ENCODE data around the gene GLI1.

GLI1 gene

DNA sequence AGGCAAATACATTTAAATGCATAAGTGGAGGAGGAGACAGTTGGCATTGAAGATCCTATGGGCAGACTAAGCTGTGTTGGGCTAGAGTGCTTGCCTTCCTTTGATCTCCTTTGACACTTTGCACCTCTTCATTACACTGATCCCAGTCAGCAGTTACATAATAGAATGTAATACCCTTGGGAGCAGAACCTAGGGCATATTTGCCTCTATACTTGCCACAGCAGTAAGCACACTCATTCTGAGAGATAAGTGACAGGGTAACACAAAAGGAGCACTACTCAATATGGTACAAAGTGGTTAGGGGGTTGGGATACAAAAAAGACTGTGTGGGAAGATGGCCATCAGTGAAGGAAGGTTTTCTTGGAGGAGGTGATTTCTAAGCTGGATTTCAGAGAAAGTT is 37.2 kb downstream of the GLI1 start:
- Histone ChIP-seq H3K4ac (ENCODE audit: low read length) (no peak overlapping the region), H3K36me3 (replicated peaks in 1 of 2; ENCODE audit: control insufficient read depth in 2 of 2, insufficient read depth in 2 of 2, low read length in 2 of 2) (peaks cover 41 to 70% of the 10 kb centered on the region in 2 donors), H4K91ac (ENCODE audit: low read depth, low read length, poor library complexity) (no peak overlapping the region), H3K9me3 (replicated peaks in 1 of 2; ENCODE audit: control insufficient read depth in 2 of 2, insufficient read depth in 1 of 2, low read depth in 1 of 2, low read length in 2 of 2) (peaks cover 0 to 9% of the 10 kb centered on the region in 2 donors), H2AFZ (ENCODE audit: low read length) (no peak overlapping the region), H3K4me3 (ENCODE audit: low read length in 2 of 2) (no peak overlapping the region), H3K27me3 (ENCODE audit: control insufficient read depth in 3 of 3, insufficient read depth in 3 of 3, low read depth in 1 of 3, low read length in 3 of 3) (no peaks in the 10 kb centered on the region), H3K4me2 (ENCODE audit: insufficient read depth, low read length, poor library complexity, severe bottlenecking) (no peak overlapping the region), H2BK12ac (ENCODE audit: low read length) (no peak overlapping the region), H2BK120ac (ENCODE audit: low read depth, low read length) (no peak overlapping the region), H2BK15ac (ENCODE audit: low read length) (no peak overlapping the region), H2BK5ac (ENCODE audit: low read length) (no peak overlapping the region), H3K18ac (ENCODE audit: low read length) (no peak overlapping the region), H3K79me1 (ENCODE audit: low read depth, low read length) (peaks cover 4% of the 10 kb centered on the region), H3K9ac (ENCODE audit: low read depth, low read length, poor library complexity) (no peak overlapping the region), H2AK5ac (ENCODE audit: low read depth, low read length) (no peak overlapping the region), H3K23ac (ENCODE audit: low read depth, low read length, poor library complexity) (no peak overlapping the region), H3K4me1 (ENCODE audit: control insufficient read depth in 2 of 2, insufficient read depth in 1 of 2, low read depth in 1 of 2, low read length in 2 of 2) (no peaks in the 10 kb centered on the region), H3K27ac (replicated peaks; ENCODE audit: low read length) (no peak overlapping the region), H3K14ac (ENCODE audit: low read length) (no peak overlapping the region), H4K8ac (ENCODE audit: low read depth, low read length) (no peak overlapping the region)
- no peak for DNase-seq (ENCODE audit: low spot score)

DNA sequence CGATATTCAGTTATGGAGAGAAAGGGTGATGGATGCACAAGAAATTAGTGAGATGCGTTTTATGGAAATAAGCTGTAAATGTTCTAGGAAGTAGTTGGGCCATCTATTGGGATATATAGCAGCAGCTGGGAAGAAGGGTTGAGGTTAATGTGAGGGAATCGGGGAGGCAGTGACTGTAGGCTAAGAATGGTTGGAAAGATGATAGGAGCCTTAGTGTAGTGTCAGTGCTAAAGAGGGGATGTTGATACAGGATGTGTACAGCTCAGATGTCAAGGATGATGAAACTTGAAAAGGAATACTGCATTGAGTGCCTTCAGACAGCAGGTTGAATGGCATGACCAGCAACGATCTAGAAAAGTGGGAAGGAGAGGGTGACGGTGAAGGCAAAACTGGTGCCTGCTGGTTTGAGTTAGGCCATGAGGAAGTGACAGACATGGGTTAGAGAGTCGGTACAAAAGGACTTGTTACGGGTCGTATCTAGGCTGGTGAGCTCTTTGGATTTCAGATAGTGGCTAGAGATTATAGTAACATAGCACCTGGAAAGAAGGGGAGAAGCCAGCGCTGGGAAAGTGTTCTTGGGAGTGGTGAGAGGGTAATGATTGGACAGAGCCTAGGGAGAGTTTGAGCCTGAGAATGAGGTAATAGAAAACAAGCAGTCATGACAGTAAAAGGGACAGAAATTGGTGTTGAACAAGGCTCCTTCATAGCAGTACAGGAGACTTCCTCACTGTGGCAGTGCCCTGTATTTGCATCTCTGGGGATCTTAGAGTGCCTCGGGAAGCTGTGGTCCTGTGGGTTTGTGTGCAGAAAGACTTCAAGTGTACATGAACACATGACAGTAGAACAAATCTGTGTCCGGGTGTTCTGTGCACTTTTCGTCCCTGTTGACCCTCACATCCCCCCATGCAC is 37.9 kb downstream of the GLI1 start:
- H3K9me3 ChIP-seq (replicated peaks in 1 of 2; ENCODE audit: control insufficient read depth in 2 of 2, insufficient read depth in 1 of 2, low read depth in 1 of 2, low read length in 2 of 2) = peaks cover 0 to 9% of the 10 kb centered on the region in 2 donors
- no peak for DNase-seq (ENCODE audit: low spot score)
- no peak overlapping the region for H3K14ac ChIP-seq (ENCODE audit: low read length)
- H2BK120ac ChIP-seq (ENCODE audit: low read depth, low read length) = no peak overlapping the region
- H3K23ac ChIP-seq (ENCODE audit: low read depth, low read length, poor library complexity) = no peak overlapping the region
- no peak overlapping the region for H3K4me3 ChIP-seq (ENCODE audit: low read length in 2 of 2)
- H3K36me3 ChIP-seq (replicated peaks in 1 of 2; ENCODE audit: control insufficient read depth in 2 of 2, insufficient read depth in 2 of 2, low read length in 2 of 2) = peaks cover 46 to 72% of the 10 kb centered on the region in 2 donors
- no peak overlapping the region for H3K4ac ChIP-seq (ENCODE audit: low read length)
- no peak overlapping the region for H4K8ac ChIP-seq (ENCODE audit: low read depth, low read length)
- H2AFZ ChIP-seq (ENCODE audit: low read length) = no peak overlapping the region
- no peak overlapping the region for H3K18ac ChIP-seq (ENCODE audit: low read length)
- peaks cover 4% of the 10 kb centered on the region for H3K79me1 ChIP-seq (ENCODE audit: low read depth, low read length)
- no peak overlapping the region for H2BK15ac ChIP-seq (ENCODE audit: low read length)
- H2BK5ac ChIP-seq (ENCODE audit: low read length) = no peak overlapping the region
- H3K27ac ChIP-seq (replicated peaks; ENCODE audit: low read length) = no peak overlapping the region
- H3K4me1 ChIP-seq (ENCODE audit: control insufficient read depth in 2 of 2, insufficient read depth in 1 of 2, low read depth in 1 of 2, low read length in 2 of 2) = no peaks in the 10 kb centered on the region
- no peaks in the 10 kb centered on the region for H3K27me3 ChIP-seq (ENCODE audit: control insufficient read depth in 3 of 3, insufficient read depth in 3 of 3, low read depth in 1 of 3, low read length in 3 of 3)
- H2AK5ac ChIP-seq (ENCODE audit: low read depth, low read length) = no peak overlapping the region
- H4K91ac ChIP-seq (ENCODE audit: low read depth, low read length, poor library complexity) = no peak overlapping the region
- no peak overlapping the region for H2BK12ac ChIP-seq (ENCODE audit: low read length)
- no peak overlapping the region for H3K4me2 ChIP-seq (ENCODE audit: insufficient read depth, low read length, poor library complexity, severe bottlenecking)
- 100% methylated on average over 3 of the region's 12 CpGs; no CpG with 5 or more reads in 1 of the 2 donors for WGBS, 2 donors (ENCODE audit: extremely low coverage in 2 of 2, insufficient read length in 2 of 2, insufficient replicate concordance in 1 of 2)
- no peak overlapping the region for H3K9ac ChIP-seq (ENCODE audit: low read depth, low read length, poor library complexity)

DNA sequence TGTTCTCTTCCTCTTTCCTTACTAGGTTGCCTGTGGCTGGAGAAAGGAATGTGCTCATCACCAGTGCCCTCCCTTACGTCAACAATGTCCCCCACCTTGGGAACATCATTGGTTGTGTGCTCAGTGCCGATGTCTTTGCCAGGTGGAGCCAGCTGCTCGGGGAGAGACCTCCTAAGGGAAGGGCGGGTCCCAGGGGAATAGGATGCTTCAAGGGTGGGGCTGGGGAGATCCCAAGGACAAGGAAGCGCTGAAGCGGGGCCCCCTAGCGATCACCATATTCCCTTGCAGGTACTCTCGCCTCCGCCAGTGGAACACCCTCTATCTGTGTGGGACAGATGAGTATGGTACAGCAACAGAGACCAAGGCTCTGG is 38.5 kb downstream of the GLI1 start:
- Histone ChIP-seq H3K4me2 (ENCODE audit: insufficient read depth, low read length, poor library complexity, severe bottlenecking) (no peak overlapping the region), H3K27ac (replicated peaks; ENCODE audit: low read length) (no peak overlapping the region), H2AFZ (ENCODE audit: low read length) (no peak overlapping the region), H2AK5ac (ENCODE audit: low read depth, low read length) (no peak overlapping the region), H3K79me1 (ENCODE audit: low read depth, low read length) (peaks cover 4% of the 10 kb centered on the region), H3K23ac (ENCODE audit: low read depth, low read length, poor library complexity) (no peak overlapping the region), H4K8ac (ENCODE audit: low read depth, low read length) (no peak overlapping the region), H3K36me3 (replicated peaks in 1 of 2; ENCODE audit: control insufficient read depth in 2 of 2, insufficient read depth in 2 of 2, low read length in 2 of 2) (peaks cover 41 to 71% of the 10 kb centered on the region in 2 donors), H2BK15ac (ENCODE audit: low read length) (no peak overlapping the region), H3K4ac (ENCODE audit: low read length) (no peak overlapping the region), H3K9ac (ENCODE audit: low read depth, low read length, poor library complexity) (no peak overlapping the region), H3K4me1 (ENCODE audit: control insufficient read depth in 2 of 2, insufficient read depth in 1 of 2, low read depth in 1 of 2, low read length in 2 of 2) (no peaks in the 10 kb centered on the region), H2BK5ac (ENCODE audit: low read length) (no peak overlapping the region), H2BK12ac (ENCODE audit: low read length) (no peak overlapping the region), H2BK120ac (ENCODE audit: low read depth, low read length) (no peak overlapping the region), H3K27me3 (ENCODE audit: control insufficient read depth in 3 of 3, insufficient read depth in 3 of 3, low read depth in 1 of 3, low read length in 3 of 3) (no peaks in the 10 kb centered on the region), H3K14ac (ENCODE audit: low read length) (no peak overlapping the region), H4K91ac (ENCODE audit: low read depth, low read length, poor library complexity) (no peak overlapping the region), H3K9me3 (replicated peaks in 1 of 2; ENCODE audit: control insufficient read depth in 2 of 2, insufficient read depth in 1 of 2, low read depth in 1 of 2, low read length in 2 of 2) (peaks cover 0 to 3% of the 10 kb centered on the region in 2 donors), H3K4me3 (ENCODE audit: low read length in 2 of 2) (no peak overlapping the region), H3K18ac (ENCODE audit: low read length) (no peak overlapping the region)
- DNase-seq (ENCODE audit: low spot score) = no peak
- WGBS, 2 donors (ENCODE audit: extremely low coverage in 2 of 2, insufficient read length in 2 of 2, insufficient replicate concordance in 1 of 2) = no CpG with 5 or more reads among the region's 9 CpGs

DNA sequence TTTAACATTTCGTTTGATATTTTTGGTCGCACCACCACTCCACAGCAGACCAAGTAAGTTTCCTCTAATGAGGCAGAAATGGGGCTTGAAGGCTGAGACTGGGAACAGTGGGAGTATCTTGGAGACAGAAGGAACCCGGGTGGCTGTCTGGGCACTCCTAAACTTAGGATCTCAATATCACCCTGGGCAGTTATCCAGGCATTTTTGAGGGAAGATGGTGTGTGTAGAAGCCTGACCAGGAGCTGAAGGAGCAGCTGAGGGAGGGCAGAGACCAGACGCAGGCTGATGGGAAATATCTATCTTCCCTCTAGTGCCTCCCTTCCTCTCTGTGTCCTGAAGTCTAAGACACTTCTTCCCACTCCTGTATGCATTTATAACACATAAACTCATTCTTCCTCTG is 39.0 kb downstream of the GLI1 start:
- Histone ChIP-seq H3K4me3 (ENCODE audit: low read length in 2 of 2) (no peak overlapping the region), H4K91ac (ENCODE audit: low read depth, low read length, poor library complexity) (no peak overlapping the region), H3K14ac (ENCODE audit: low read length) (no peak overlapping the region), H3K27ac (replicated peaks; ENCODE audit: low read length) (no peak overlapping the region), H2BK5ac (ENCODE audit: low read length) (no peak overlapping the region), H4K8ac (ENCODE audit: low read depth, low read length) (no peak overlapping the region), H2AFZ (ENCODE audit: low read length) (no peak overlapping the region), H3K9ac (ENCODE audit: low read depth, low read length, poor library complexity) (no peak overlapping the region), H3K4me2 (ENCODE audit: insufficient read depth, low read length, poor library complexity, severe bottlenecking) (no peak overlapping the region), H3K23ac (ENCODE audit: low read depth, low read length, poor library complexity) (no peak overlapping the region), H2AK5ac (ENCODE audit: low read depth, low read length) (no peak overlapping the region), H2BK15ac (ENCODE audit: low read length) (no peak overlapping the region), H2BK12ac (ENCODE audit: low read length) (no peak overlapping the region), H3K18ac (ENCODE audit: low read length) (no peak overlapping the region), H3K4ac (ENCODE audit: low read length) (no peak overlapping the region), H3K4me1 (ENCODE audit: control insufficient read depth in 2 of 2, insufficient read depth in 1 of 2, low read depth in 1 of 2, low read length in 2 of 2) (no peaks in the 10 kb centered on the region), H3K27me3 (ENCODE audit: control insufficient read depth in 3 of 3, insufficient read depth in 3 of 3, low read depth in 1 of 3, low read length in 3 of 3) (no peaks in the 10 kb centered on the region), H3K9me3 (replicated peaks in 1 of 2; ENCODE audit: control insufficient read depth in 2 of 2, insufficient read depth in 1 of 2, low read depth in 1 of 2, low read length in 2 of 2) (peaks cover 0 to 3% of the 10 kb centered on the region in 2 donors), H3K36me3 (replicated peaks in 1 of 2; ENCODE audit: control insufficient read depth in 2 of 2, insufficient read depth in 2 of 2, low read length in 2 of 2) (peaks cover 41 to 75% of the 10 kb centered on the region in 2 donors), H2BK120ac (ENCODE audit: low read depth, low read length) (no peak overlapping the region), H3K79me1 (ENCODE audit: low read depth, low read length) (peaks cover 4% of the 10 kb centered on the region)
- DNase-seq (ENCODE audit: low spot score) = no peak
- WGBS, 2 donors (ENCODE audit: extremely low coverage in 2 of 2, insufficient read length in 2 of 2, insufficient replicate concordance in 1 of 2) = no CpG with 5 or more reads among the region's 4 CpGs

Data from neuronal stem cell (in vitro differentiated cells).